ENCODE measurements around the gene SCGB1D1. TPM values are rescaled to one million over a fixed set of nuclear protein-coding genes. Genes with fewer than 3 reads are reported as not detected.
A peak's percentile ranks its signal among the peaks of the same experiment; 100 is the strongest.
"Not testable (repeated sequence)": the region's sequence is repeated elsewhere in the genome, so short reads cannot be mapped to it uniquely, and the experiment has no call there.

Gene SCGB1D1
- polyA plus RNA-seq, 3 donors, result not detected

DNA sequence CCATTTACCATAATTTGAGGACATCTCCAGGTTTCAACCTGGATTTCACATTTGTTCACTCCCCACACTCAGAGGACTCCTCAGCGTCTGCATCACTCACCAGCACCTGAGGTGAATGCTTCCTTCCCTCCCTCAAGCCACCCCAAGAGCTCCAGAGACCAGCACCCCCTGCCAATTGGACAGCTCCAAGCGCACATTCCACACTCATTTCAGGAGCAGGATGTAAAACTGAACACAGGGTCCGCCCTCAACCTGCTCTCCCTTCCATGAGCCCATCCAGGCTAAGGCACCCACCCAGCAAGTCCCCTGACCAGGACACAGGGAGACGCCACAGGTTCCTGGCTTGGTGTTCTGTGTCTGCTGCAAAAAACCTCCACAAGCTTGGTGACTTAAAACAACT, 3.9 kb downstream of the SCGB1D1 start:
- 78% methylated on average over 2 of the region's 4 CpGs for WGBS (ENCODE audit: insufficient coverage)
- no peak overlapping the region for H3K9ac ChIP-seq (ENCODE audit: insufficient read depth, low read length, poor library complexity, severe bottlenecking)
- peak overlapping the region in 1 of 2 donors; percentile 37 for H3K4me3 Mint-ChIP-seq
- H3K27ac ChIP-seq (ENCODE audit: low read depth in 1 of 2, low read length in 2 of 2), result no peak overlapping the region
- no peaks in the 10 kb centered on the region for H3K27me3 ChIP-seq (ENCODE audit: control insufficient read depth in 2 of 2, insufficient read depth in 2 of 2, low read length in 2 of 2)
- H3K4me2 ChIP-seq (replicated peaks; ENCODE audit: extremely low read depth, low read length, poor library complexity, severe bottlenecking), result no peak overlapping the region
- intact Hi-C loops (cut with micrococcal nuclease), result no loop called here
- no peak for DNase-seq
- no peaks in the 10 kb centered on the region for H3K79me2 ChIP-seq (ENCODE audit: insufficient read depth, low read length)
- no peaks in the 10 kb centered on the region for H4K20me1 ChIP-seq (ENCODE audit: insufficient read depth, low read length)
- H3K4me1 Mint-ChIP-seq, result no peaks in the 10 kb centered on the region
- H3K27ac Mint-ChIP-seq, result no peak overlapping the region
- no peaks in the 10 kb centered on the region for H3K36me3 Mint-ChIP-seq
- H3K9me3 ChIP-seq (replicated peaks in 1 of 2; ENCODE audit: control insufficient read depth in 1 of 2, insufficient read depth in 1 of 2, low read length in 2 of 2), result no peaks in the 10 kb centered on the region
- peaks cover 20 to 34% (median 26%) of the 10 kb centered on the region in 3 donors for H3K27me3 Mint-ChIP-seq (ENCODE audit: low read depth in 3 of 3)
- H3K4me1 ChIP-seq (ENCODE audit: control insufficient read depth in 1 of 2, insufficient read depth in 2 of 2, low read length in 2 of 2), result no peaks in the 10 kb centered on the region
- TF ChIP-seq, protein P1, sequence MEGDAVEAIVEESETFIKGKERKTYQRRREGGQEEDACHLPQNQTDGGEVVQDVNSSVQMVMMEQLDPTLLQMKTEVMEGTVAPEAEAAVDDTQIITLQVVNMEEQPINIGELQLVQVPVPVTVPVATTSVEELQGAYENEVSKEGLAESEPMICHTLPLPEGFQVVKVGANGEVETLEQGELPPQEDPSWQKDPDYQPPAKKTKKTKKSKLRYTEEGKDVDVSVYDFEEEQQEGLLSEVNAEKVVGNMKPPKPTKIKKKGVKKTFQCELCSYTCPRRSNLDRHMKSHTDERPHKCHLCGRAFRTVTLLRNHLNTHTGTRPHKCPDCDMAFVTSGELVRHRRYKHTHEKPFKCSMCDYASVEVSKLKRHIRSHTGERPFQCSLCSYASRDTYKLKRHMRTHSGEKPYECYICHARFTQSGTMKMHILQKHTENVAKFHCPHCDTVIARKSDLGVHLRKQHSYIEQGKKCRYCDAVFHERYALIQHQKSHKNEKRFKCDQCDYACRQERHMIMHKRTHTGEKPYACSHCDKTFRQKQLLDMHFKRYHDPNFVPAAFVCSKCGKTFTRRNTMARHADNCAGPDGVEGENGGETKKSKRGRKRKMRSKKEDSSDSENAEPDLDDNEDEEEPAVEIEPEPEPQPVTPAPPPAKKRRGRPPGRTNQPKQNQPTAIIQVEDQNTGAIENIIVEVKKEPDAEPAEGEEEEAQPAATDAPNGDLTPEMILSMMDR (IDR thresholded peaks at IDR 0.05), result no peak
- H2AFZ ChIP-seq (ENCODE audit: insufficient read depth, low read depth, low read length, poor library complexity, severe bottlenecking), result no peak overlapping the region
- peaks cover 0 to 1% (median 0%) of the 10 kb centered on the region in 7 donors for H3K9me3 Mint-ChIP-seq
- no peak overlapping the region for H3K4me3 ChIP-seq (replicated peaks in 1 of 3; ENCODE audit: low read depth in 2 of 3, low read length in 3 of 3)
- H3K36me3 ChIP-seq (replicated peaks in 1 of 2; ENCODE audit: control insufficient read depth in 1 of 2, insufficient read depth in 2 of 2, low read length in 2 of 2), result no peaks in the 10 kb centered on the region

DNA sequence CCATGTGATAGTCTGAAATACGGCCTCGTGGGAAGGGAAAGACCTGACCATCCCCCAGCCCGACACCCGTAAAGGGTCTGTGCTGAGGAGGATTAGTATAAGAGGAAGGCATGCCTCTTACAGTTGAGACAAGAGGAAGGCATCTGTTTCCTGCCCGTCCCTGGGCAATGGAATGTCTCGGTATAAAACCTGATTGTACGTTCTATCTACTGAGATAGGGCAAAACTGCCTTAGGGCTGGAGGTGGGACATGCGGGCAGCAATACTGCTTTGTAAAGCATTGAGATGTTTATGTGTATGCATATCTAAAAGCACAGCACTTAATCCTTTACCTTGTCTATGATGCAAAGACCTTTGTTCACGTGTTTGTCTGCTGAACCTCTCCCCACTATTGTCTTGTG, 5.0 kb downstream of the SCGB1D1 start:
- not testable (repeated sequence) for H3K27me3 ChIP-seq (ENCODE audit: control insufficient read depth in 2 of 2, insufficient read depth in 2 of 2, low read length in 2 of 2); H3K4me1 Mint-ChIP-seq

More for the DNA sequence above, 5.0 kb downstream of the SCGB1D1 start:
- H3K9me3 ChIP-seq (replicated peaks in 1 of 2; ENCODE audit: control insufficient read depth in 1 of 2, insufficient read depth in 1 of 2, low read length in 2 of 2); H3K27ac ChIP-seq (ENCODE audit: low read depth in 1 of 2, low read length in 2 of 2); H3K4me3 ChIP-seq (replicated peaks in 1 of 3; ENCODE audit: low read depth in 2 of 3, low read length in 3 of 3); DNase-seq; H3K9ac ChIP-seq (ENCODE audit: insufficient read depth, low read length, poor library complexity, severe bottlenecking); H3K4me3 Mint-ChIP-seq; H3K36me3 Mint-ChIP-seq; H4K20me1 ChIP-seq (ENCODE audit: insufficient read depth, low read length); H3K4me1 ChIP-seq (ENCODE audit: control insufficient read depth in 1 of 2, insufficient read depth in 2 of 2, low read length in 2 of 2); intact Hi-C loops (cut with micrococcal nuclease); H3K9me3 Mint-ChIP-seq; H2AFZ ChIP-seq (ENCODE audit: insufficient read depth, low read depth, low read length, poor library complexity, severe bottlenecking); H3K27ac Mint-ChIP-seq; H3K79me2 ChIP-seq (ENCODE audit: insufficient read depth, low read length); H3K36me3 ChIP-seq (replicated peaks in 1 of 2; ENCODE audit: control insufficient read depth in 1 of 2, insufficient read depth in 2 of 2, low read length in 2 of 2); H3K4me2 ChIP-seq (replicated peaks; ENCODE audit: extremely low read depth, low read length, poor library complexity, severe bottlenecking): not testable (repeated sequence)
- no CpG with 5 or more reads among the region's 9 CpGs for WGBS (ENCODE audit: insufficient coverage)
- H3K27me3 Mint-ChIP-seq (ENCODE audit: low read depth in 3 of 3), result peaks cover 20 to 35% (median 26%) of the 10 kb centered on the region in 3 donors

All from CD14-positive monocyte (primary cell).